Lower leg skin (tissue), 3 donors: ENCODE results near the gene ZNF674.

Experiments used
- POLR2A ChIP-seq, 2 donors: fragments of 450-650 bp; IDR thresholded peaks; one replicate each; pipeline ENCODE4 v1.6.1; 2016 to 2017; ENCODE audit warnings: antibody characterized with exemption in 2 of 2, mild to moderate bottlenecking in 1 of 2, moderate library complexity in 1 of 2
- TF ChIP-seq, protein P1 (sequence below), 3 donors: fragments of 450-650 bp; IDR thresholded peaks; one replicate each; pipeline ENCODE4 v1.5.1; 2016; ENCODE audit warnings: antibody characterized with exemption in 3 of 3, mild to moderate bottlenecking in 3 of 3, moderate library complexity in 2 of 3

DNA sequence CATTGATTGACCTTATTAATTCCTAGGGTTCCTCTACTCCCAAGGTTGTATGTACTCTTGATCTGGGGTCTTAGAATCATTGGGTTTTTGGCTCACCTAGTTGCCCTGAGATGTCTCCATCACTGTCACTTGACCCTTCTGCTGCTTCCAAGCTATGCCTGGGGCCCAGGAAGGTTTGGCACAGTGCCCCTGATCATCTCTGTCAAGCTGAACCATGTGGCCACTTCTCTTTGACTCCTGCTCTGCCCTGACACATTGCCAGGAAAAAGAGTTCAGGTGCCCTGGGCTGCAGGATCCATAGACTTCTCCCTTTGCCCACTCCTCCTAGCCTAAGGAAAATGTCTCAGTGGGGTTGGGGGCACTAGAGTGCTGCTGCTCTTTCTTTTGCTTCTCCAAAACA, 24.4 kb upstream of the ZNF674 start:
- TF ChIP-seq POLR2A (IDR thresholded peaks at IDR 0.05), result no peak
- TF ChIP-seq, protein P1, sequence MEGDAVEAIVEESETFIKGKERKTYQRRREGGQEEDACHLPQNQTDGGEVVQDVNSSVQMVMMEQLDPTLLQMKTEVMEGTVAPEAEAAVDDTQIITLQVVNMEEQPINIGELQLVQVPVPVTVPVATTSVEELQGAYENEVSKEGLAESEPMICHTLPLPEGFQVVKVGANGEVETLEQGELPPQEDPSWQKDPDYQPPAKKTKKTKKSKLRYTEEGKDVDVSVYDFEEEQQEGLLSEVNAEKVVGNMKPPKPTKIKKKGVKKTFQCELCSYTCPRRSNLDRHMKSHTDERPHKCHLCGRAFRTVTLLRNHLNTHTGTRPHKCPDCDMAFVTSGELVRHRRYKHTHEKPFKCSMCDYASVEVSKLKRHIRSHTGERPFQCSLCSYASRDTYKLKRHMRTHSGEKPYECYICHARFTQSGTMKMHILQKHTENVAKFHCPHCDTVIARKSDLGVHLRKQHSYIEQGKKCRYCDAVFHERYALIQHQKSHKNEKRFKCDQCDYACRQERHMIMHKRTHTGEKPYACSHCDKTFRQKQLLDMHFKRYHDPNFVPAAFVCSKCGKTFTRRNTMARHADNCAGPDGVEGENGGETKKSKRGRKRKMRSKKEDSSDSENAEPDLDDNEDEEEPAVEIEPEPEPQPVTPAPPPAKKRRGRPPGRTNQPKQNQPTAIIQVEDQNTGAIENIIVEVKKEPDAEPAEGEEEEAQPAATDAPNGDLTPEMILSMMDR (IDR thresholded peaks at IDR 0.05), result no peak
